GM18870 (cell line): ENCODE measurements around the gene GPATCH8.
"Not testable (repeated sequence)": the region's sequence is repeated elsewhere in the genome, so short reads cannot be mapped to it uniquely, and the experiment has no call there.

Experiments used
- ATAC-seq: cut with Tn5 transposase; IDR thresholded peaks from one replicate; pipeline ENCODE4 v1.9.1; 2021; ENCODE audit warnings: moderate library complexity; ENCODE audit not compliant: unreplicated experiment

Gene GPATCH8

GRCh38 chr17:44398692-44399691, 104.2 kb downstream of the GPATCH8 start:
- no peak for ATAC-seq

GRCh38 chr17:44397479-44398440, 105.4 kb downstream of the GPATCH8 start:
- no peak for ATAC-seq

- ATAC-seq = no peak
These were observed 106.3 kb downstream of the GPATCH8 start for GRCh38 chr17:44396946-44397345.

- ATAC-seq = no peak
These were observed 108.4 kb downstream of the GPATCH8 start for GRCh38 chr17:44394833-44395232.

- not testable (repeated sequence) for ATAC-seq
These were observed 109.1 kb downstream of the GPATCH8 start for GRCh38 chr17:44394112-44394511.

GRCh38 chr17:44390250-44390870, 112.8 kb downstream of the GPATCH8 start:
- no peak for ATAC-seq

- no peak for ATAC-seq
These were observed 113.4 kb downstream of the GPATCH8 start for GRCh38 chr17:44389723-44390202.

GRCh38 chr17:44389281-44389680, 113.9 kb downstream of the GPATCH8 start, which contains the start of gene ITGA2B:
Gene ITGA2B (minus strand): TSS chr17:44389649. CDS start chr17:44389473, 176 bp downstream.
- ATAC-seq = no peak

GRCh38 chr17:44387804-44388203, 115.4 kb downstream of the GPATCH8 start:
- no peak for ATAC-seq

GRCh38 chr17:44386182-44386525, 117.1 kb downstream of the GPATCH8 start:
- ATAC-seq = no peak

GRCh38 chr17:44385287-44386181, 117.7 kb downstream of the GPATCH8 start:
- no peak for ATAC-seq

- ATAC-seq = no peak
These were observed 118.4 kb downstream of the GPATCH8 start for GRCh38 chr17:44384823-44385286.

- ATAC-seq = no peak
These were observed 118.9 kb downstream of the GPATCH8 start for GRCh38 chr17:44384281-44384822.

- ATAC-seq = no peak
These were observed 119.3 kb downstream of the GPATCH8 start for GRCh38 chr17:44383861-44384260.

- ATAC-seq = no peak
These were observed 119.8 kb downstream of the GPATCH8 start for GRCh38 chr17:44383363-44383762.

GRCh38 chr17:44382917-44383316, 120.3 kb downstream of the GPATCH8 start:
- no peak for ATAC-seq

- ATAC-seq = no peak
These were observed 121.3 kb downstream of the GPATCH8 start for GRCh38 chr17:44381810-44382305.

- ATAC-seq = no peak
These were observed 122.4 kb downstream of the GPATCH8 start for GRCh38 chr17:44380767-44381166.

- ATAC-seq = no peak
These were observed 123.3 kb downstream of the GPATCH8 start for GRCh38 chr17:44379887-44380286.
